Stimulated activated CD4-positive, alpha-beta T cell treated with anti-CD3 and anti-CD28 coated beads, Interleukin-15, amount 100 ng/mL, for 48 hours (primary cell): ENCODE data around the gene DNMBP.

Source experiments
- DNase-seq, 2 donors: peaks; one replicate each; pipeline ENCODE4 v3.0.0-alpha.2; 2020; ENCODE audit warnings: low read depth in 2 of 2

Gene DNMBP, protein sequence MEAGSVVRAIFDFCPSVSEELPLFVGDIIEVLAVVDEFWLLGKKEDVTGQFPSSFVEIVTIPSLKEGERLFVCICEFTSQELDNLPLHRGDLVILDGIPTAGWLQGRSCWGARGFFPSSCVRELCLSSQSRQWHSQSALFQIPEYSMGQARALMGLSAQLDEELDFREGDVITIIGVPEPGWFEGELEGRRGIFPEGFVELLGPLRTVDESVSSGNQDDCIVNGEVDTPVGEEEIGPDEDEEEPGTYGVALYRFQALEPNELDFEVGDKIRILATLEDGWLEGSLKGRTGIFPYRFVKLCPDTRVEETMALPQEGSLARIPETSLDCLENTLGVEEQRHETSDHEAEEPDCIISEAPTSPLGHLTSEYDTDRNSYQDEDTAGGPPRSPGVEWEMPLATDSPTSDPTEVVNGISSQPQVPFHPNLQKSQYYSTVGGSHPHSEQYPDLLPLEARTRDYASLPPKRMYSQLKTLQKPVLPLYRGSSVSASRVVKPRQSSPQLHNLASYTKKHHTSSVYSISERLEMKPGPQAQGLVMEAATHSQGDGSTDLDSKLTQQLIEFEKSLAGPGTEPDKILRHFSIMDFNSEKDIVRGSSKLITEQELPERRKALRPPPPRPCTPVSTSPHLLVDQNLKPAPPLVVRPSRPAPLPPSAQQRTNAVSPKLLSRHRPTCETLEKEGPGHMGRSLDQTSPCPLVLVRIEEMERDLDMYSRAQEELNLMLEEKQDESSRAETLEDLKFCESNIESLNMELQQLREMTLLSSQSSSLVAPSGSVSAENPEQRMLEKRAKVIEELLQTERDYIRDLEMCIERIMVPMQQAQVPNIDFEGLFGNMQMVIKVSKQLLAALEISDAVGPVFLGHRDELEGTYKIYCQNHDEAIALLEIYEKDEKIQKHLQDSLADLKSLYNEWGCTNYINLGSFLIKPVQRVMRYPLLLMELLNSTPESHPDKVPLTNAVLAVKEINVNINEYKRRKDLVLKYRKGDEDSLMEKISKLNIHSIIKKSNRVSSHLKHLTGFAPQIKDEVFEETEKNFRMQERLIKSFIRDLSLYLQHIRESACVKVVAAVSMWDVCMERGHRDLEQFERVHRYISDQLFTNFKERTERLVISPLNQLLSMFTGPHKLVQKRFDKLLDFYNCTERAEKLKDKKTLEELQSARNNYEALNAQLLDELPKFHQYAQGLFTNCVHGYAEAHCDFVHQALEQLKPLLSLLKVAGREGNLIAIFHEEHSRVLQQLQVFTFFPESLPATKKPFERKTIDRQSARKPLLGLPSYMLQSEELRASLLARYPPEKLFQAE (N-terminal part only)

DNA sequence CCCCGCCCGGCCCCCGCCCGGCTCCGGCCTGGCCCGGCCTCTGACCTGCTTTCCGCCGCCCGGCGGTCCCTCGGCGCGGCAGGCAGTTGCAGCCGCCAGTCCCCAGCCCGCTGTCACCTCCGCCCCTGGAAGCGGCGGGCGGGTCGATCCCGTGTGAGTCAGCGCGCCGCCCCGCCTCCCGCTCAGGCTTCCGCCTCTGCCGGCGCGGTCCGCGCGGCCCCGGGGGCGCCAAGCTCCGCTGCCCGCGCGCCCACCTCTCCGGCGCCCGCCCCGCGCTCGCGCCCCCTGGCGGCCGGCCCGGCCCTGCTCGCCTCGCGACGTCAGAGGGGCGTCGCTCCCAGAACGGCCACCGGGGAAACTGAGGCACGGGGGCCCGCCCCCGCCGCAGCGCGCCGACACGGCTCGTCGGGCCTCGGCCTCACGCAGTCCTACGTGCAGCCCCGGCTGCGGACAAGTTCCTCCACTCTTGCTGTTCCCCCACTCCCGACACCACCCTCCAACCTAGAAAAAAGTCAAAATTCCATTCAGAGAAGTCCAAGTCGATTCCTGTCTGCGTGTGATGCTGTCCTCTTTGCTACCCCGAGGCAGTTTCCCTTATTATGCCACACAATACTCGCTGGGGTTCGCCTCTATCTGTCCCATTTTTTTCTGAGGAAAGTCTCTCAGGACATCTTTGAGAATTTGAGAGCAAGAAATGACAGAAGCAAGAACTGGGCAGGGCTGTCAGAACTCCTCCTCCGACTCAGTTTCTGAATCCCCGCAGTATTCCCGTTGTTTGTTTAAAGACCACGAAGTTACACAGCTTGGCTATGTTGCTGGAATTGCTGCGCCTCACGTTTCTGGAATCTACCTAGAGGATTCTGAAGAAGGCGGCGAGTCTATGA lies at the start of gene DNMBP:
DNMBP (minus strand) TSS at position 155 of the 884 bp plus-strand sequence. CDS start 37,823 bp downstream, outside the sequence.
- DNase-seq: peak; percentile 49 to 75

DNA sequence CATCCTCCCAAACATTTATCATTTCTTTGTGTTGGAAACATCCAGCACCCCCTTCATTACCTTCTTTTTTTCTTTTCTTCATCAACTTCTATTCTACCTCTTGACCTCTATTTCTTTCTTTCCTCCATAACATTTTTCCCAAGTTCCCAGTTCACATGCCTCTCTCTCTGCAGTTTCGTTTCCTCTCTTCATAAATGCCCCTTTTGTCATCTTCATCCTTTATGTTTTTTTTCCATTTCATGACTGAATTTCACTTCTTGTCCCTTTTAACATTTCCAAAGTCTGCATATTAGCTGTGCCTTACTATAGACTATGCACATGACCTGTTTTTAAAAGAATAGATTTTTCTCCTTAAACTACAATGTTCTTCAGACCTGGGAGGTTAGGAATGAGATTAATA lies 48.2 kb upstream of the DNMBP start:
- no peak for DNase-seq

DNA sequence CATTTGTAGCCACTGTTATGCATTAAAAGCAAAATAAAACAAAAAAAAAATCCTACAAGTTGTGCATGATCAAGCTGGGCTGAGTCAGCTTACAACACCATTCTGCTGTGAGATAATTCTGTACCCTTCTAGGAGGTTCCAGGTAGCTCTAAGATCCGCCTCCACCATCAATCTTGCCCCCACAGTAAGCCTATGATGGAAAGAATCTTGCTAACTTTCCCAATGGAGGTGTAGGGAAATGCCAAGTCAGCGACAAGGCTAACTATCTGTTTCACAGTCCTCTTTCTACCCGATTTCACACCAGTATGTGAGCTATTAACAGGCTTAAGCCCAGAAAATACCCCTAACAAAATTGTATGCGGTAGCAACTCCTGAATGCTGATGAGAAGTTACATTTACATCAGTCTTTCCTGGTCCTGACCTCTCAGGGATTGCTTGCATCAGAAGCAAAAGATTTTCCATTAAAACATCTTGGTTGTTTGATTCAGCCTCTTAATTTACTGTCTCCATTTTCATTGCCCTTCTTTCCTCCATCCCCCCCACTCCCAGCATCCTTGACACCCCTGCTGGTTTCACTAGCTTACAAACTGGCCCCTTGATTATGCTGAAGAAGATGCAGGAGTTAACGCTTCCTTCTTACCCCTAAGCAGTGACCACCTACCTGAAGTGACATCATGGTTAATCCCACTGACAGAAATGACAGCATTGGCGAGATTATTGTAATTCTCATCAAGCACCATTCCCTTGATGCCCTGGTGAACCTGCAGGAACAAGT lies 44.1 kb upstream of the DNMBP start:
- no peak for DNase-seq

DNA sequence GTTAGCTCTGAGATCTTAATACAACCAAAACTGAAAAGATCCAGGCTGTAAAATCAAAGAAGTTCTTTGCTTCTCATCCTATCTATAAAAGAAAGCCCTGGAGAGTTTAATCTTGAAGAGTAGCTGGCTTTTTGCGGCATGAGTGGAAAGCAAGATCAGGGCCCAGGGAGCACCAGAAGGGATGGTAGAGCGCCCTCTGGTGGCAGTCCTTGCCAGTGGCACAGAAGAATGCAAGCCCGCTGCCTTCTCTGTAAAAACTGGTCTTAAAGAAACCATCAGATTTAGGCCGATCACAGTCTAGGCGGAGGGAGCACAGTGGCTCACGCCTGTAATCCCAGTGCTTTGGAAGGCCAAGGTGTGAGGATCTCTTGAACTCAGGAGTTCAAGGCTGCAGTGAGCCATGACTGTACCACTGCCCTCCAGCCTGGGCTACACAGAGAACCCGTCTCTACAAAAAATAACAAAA lies 36.3 kb upstream of the DNMBP start:
- peak; percentile 62 to 75 for DNase-seq

DNA sequence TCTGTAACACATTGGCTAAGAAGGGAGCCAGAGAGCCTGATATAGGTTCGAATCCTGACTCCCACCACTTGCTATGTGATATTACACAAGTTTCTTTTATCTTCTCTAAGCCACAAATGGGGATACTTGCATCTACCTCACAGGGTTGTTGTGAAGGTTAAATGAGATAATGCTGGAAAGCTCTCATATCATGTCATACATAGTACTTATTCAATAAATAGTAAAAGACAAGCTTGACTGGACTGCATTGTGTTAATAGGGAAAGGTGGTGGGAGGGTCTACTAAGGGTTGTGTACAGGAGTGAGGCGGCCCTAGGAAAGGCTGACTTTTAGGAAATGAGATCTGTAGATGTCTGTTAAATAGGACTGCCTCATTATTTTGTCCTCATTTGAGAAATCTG lies 35.8 kb upstream of the DNMBP start:
- no peak for DNase-seq

DNA sequence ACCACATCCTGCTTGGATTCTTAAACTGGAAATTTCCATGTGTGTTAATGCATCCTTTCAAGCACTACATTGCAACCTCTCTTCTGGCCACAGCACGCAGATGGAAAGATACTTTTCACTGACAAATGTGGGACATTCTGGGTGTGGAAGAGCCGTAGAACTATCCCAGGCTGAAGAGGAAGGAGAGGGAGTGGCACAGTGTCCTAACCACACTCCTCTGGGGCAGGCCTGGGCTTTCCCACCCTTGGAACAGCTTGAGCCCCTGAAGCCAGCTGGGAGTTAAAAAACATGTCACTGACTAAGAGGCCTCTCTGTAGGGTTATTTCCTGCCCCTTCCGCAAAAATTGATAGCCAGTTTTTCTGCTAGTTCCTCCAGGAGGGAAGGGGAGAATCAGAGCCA lies 34.0 kb upstream of the DNMBP start:
- no peak for DNase-seq

DNA sequence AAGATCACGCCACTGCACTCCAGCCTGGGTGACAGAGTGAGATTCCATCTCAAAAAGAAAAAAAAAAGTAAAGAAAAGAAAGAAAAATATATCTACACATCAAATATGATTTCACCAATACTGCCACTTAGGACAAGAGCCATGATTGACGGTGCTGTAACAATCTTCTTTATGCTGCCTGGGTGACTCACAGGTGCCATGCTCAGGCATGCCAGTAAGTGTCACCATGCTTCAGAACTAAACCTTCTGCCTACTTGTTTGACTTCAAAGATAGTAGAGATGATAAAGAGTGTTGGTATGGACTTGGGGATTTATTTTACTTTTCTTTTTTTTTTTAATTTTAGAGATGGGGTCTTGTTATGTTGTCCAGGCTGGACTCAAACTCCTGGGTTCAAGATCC lies 33.6 kb upstream of the DNMBP start:
- peak in 1 of 2 donors; percentile 16 for DNase-seq

DNA sequence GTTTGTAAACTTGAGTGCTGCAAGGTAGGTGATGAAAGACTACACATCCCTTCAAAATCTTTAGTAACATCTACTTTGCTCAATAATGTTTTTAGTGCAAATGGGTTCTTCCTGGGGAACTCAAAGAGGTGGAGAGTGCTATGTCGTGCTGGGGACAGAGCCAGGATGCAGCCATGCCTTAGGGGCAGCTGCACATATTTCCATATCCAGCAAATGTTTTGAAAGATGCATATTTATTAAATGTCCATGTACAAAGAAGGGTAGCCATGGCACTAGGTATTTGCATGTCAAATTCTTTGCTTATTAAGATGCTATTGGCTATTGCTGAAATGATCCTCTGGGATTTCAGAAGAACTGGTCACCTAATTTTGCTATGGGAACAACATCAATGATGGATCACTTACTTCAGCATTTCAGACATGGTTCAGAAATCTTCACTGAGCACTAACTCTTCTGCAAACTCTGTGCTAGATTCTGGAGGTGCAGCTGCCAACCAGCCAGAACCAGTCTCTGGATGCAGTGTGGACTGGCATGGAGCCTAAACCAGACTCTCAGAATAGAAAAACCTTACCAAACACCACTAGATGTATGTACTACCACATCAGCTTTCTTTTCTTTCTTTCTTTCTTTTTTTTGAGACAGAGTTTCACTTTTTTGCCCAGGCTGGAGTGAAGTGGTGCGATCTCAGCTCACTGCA lies 31.7 kb upstream of the DNMBP start:
- DNase-seq: no peak

DNA sequence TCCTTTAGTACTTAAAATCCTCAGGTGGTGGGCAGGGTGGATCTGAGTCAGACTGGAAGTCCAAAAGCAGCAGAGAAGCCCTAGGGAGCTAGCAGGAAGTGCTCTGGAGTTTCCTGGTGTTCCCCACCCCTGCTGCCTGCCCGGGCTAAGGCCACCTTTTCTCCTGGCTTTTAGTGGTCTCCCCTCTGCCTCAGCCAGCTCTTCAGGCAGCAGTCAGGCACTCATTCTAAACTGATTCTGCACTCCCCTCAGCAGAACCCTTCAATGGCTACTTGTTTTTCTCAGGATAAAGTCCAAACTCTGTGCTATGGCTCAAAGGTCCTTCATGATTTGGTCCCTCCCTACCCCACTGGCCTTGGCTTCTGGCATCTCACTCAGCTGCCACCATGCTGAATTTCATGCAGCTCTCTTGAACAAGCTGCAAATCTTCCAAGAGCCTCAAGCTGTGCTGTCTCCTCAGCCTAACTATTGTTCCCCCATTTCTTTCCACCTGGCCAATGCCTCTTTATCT lies 28.9 kb upstream of the DNMBP start:
- no peak for DNase-seq

DNA sequence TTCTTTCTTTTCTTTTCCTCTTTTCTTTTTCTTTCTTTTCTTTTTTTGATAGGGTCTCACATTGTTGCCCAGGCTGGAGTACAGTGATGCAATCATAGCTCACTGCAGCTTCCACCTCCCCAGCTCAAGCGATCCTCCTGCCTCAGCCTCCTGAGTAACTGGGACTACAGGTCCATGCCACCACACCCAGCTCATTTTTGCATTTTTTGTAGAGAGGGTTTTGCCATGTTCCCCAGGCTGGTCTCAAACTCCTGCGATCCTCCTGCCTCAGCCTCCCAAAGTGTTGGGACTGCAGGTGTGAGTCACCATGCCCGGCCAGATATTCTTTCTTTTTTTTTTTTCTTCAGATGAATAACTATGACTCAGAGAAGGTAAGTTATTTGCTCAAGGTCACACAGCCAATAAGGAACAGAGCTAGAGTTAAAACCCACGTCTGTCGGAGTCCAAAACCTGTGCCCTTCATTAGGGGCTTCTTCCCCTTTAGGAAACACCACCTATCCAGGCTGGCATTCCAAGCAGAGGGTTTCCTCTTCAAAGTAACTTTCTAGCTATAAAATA lies 28.1 kb upstream of the DNMBP start:
- no peak for DNase-seq

DNA sequence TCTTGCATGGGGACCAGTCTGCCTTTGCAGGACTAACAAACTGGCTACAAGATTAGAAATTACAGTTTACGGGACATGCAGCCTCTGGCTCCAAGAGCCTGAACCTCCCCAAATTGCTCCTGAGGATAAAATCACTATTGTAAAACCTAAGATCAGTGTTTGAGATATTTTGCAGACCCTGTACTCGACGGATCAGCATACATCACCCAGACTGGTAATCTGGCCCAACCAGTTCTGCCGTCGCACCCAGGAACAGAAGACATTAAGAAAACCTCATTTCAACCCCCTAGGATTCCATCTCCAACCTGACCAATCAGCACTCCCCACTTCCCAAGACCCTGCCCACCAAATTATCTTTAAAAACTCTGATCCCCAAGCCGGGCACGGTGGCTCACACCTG lies 27.1 kb upstream of the DNMBP start:
- DNase-seq: no peak

DNA sequence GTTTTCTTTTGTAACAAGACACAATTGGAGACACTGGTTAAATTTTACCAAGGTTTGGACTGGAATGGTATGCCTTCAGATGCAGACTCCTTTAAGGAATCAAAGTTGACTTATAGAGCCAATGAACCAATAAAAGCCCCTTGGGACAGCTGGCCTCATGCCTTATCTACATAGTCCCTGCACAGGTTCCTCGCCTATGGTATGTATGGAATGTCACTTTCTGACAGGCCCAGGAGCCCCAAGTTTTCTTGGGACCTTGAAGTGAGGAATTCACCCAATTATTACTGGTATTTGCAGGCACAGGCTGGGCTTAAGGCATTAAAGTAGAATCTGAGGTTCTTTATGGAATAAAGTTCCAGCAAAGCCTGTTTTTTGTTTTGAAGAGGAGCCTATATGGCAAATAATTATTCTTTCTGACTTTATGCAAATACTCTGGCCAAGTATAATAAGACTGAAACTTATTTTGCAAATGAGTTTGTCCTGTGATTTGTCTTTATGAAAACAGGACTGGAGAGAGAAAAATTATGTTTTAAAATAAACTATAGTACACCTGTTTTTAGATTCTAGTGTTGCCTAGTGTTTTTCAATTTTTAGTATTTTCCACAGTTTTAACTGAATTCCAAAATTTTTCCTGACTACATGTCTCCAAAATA lies 24.1 kb upstream of the DNMBP start:
- DNase-seq: no peak

DNA sequence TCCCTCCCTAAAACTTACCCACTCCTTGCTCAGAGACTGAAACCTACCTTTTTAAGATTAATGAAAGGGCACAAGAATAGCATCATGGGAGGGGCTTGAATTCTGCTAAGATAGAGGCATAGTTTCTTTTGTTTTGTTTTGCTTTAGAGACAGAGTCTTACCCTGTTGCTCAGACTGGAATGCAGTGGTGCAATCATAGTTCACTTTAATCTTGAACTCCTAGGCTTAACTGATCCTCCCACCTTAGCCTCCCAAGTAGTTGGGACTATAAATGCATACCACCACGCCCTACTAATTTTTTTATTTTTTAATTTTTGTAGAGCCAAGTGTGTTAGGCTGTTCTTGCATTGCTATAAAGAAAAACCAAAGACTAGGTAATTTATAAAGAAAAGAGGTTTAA lies 17.7 kb upstream of the DNMBP start:
- no peak for DNase-seq

DNA sequence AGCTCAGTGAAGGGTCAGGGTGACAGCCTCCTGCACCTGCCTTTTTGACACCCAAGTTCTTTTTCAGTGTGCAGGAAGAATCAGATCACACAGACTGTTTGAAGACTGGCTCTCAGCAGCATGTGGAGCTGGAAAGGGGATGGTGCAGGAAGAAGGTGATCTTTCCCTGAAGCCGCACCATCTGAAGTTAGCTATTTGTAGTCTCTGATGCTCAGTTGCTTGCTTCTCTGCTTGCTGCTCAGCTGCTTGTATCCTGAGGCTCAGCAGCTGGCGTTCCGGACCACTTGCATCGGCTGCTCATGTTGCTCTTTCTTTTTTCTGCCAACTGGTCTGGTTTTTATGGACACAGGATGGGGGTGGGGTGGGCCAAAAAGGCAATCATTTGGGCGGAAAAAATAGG lies 15.8 kb upstream of the DNMBP start:
- no peak for DNase-seq

DNA sequence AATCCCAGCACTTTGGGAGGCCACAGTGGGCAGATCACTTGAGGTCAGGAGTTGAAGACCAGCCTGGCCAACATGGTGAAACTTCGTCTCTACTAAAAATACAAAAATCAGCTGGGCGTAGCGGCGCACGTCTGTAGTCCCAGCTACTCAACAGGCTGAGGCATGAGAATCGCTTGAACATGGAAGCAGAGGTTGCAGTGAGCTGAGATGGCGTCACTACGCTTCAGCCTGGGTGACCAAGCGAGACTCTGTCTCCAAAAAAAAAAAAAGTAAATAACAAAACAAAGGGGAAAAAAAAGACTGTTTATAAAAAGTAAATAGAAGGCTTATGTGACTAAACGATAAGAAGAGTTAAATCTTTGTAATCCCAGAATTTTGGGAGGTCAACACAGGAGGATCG lies 15.0 kb upstream of the DNMBP start:
- DNase-seq: no peak

DNA sequence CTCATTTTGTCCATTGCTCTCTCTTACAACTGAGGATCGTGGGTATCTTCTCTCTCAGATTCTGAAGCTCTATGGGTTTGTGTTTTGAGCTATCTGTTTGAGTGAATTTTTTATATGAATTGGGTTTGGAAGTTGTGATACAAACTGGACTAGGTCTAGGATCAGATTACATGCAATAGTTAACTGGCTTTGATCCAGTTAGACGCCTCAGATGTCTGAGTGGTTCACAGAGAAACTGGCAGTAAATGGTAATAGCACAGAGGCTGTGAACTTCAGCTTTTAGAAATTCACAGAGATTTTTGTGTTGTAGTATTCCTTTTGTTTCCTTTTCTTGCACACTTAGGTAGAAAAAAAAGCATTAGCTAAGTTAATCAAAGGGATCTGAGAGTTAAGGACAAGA lies 12.7 kb upstream of the DNMBP start:
- no peak for DNase-seq

DNA sequence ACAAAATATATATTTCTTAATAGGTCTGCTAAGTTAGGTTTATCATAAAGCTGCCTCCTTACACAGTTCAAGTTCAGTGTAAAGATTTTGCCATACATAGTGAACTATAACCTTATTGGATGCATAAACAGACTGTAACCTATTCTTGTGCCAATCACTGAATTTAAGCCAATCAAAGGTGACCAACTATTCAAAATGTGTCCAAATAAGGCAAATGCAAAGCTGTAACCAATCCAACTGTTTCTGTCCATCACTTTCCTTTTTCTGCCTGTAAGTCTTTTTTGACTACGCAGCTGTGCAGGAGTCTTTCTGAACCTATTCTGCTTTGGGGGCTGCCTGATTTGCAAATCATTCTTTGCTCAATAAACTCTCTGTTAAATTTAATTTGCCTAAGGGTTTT lies 11.6 kb upstream of the DNMBP start:
- DNase-seq: no peak

DNA sequence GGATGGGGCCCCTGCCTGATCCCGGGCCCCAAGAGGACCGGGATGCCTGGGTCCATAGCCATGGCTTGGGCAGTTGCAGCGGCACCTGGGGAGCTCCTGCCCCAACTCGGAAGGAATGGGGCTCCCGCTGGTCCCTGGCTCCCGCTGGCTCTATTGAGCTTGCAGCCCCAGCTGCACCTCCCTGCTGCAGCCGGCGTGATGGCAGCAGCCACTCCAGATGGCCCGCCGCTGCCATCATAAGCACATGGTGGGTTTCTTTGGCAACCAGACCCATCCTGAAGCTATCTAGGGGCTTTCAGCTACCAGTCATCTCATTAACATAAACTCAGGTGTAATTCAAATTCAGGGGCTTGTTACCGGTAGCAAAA lies 11.1 kb upstream of the DNMBP start:
- DNase-seq: no peak
